Jurkat, Clone E6-1 (cell line): ENCODE data around the gene PDYN.

ENCODE experiments used
- DNase-seq: peaks from one replicate; pipeline ENCODE4 v3.0.0-alpha.2; 2011; ENCODE audit warnings: low read depth, low spot score
- H3K4me3 ChIP-seq: 2 replicates; pipeline ENCODE4 v1.5.1; 2011; ENCODE audit warnings: mild to moderate bottlenecking, low read length, control low read depth, moderate library complexity

Gene PDYN

GRCh38 chr20:1997483-1998192 lies 3.8 kb upstream of the PDYN start:
- DNase-seq, result no peak
- H3K4me3 ChIP-seq, result no peak overlapping the region

DNA sequence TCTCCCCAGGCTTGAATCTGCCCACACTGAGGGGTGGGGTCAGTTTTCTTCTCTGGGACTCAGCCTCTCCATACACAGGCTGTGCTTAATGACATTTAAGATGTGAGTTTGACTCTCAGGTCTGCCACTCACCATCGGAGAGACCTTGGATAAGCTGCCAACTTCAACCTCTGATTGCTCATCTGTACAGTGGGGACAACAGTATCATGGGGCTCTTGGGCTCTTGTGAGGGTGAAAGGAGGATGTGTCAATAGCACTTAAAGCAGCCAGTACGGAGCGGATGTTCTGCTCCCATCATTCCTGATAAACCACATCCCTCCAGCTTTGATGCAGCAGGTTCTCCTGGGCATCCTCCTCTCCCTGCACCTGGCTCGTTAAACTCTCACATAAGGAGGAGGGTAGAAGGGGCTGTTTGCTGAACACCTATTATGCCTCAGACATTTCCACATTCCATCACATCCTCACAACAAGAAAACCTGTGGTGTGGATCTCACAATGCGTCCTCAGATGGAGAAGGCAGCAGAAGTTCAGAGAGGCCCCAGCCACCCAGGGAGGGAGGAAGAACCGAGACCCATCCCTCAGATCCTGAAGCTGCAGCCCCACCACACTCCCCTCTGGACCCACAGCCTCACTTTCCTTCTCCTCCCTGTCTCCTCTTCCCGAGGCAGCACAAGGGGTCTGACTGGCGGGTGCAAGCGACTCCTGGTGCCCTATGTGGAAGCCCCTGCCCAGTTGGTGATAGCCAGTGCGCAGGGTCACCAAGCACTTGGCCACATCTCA lies 1.9 kb upstream of the PDYN start:
- H3K4me3 ChIP-seq, result no peak overlapping the region
- no peak for DNase-seq

- DNase-seq, result no peak
- H3K4me3 ChIP-seq, result no peak overlapping the region
Measured at GRCh38 chr20:1994627-1995026, 769 bp upstream of the PDYN start.

- no peak for DNase-seq
Measured at GRCh38 chr20:1992359-1993110, 1.3 kb downstream of the PDYN start.

GRCh38 chr20:1987826-1988225 lies 6.0 kb downstream of the PDYN start:
- H3K4me3 ChIP-seq, result no peak overlapping the region
- DNase-seq, result no peak

More at GRCh38 chr20:1992359-1993110, 1.3 kb downstream of the PDYN start:
- no peak overlapping the region for H3K4me3 ChIP-seq

DNA sequence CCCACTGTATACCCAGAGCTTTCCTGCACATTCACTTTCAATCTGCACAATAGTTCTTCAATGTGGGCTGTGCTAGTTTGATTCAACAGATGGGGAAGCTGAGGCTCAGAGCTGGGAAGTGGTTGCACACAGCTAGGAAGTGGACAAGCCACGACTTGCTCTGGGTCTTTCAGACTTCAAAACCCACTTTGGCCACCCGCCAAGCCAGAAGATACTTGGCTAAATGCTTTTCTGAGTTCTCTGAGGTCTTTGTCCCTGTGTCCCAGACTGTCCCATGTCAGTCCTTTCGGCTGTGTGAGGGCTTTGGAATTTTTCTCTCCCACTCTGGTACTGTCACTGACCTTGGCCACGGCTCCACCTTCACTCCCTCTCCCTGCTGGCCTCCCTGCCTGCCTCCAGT lies 10.6 kb downstream of the PDYN start:
- no peak overlapping the region for H3K4me3 ChIP-seq
- DNase-seq, result no peak

GRCh38 chr20:1982686-1983085 lies 11.2 kb downstream of the PDYN start:
- no peak for DNase-seq
- H3K4me3 ChIP-seq, result no peak overlapping the region

DNA sequence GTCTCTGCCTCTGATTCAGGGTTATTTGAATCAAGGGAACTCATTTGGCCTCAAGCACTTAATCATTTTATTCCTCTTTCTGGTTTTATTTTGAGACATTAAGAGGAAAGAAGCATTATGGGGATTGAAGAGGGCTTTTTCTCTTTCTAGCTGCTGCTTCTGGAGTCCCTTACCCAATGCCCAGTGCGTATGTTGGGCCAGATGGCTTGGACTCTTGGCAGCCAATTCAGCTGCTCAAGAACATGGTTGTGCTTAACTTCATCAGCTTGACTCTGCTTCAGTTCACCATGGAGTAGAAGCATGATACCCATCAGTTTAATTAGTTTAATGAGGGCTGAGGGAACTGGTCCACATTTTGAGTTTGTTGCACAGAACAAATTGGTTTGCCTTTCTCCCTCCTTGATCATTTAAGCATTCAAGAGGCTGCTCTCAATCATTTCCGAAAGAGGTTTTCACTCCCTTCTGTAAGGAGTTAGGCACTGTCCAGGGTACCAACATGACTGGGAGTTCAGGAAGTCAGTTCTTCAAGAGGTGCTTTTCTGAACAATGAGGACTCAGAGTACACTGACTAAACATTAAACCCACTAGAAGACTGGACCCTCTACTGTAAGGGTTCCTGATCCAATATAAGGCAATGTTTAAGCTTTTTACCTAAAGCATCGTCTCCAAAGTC lies 14.6 kb downstream of the PDYN start:
- no peak for DNase-seq
- no peak overlapping the region for H3K4me3 ChIP-seq

- no peak overlapping the region for H3K4me3 ChIP-seq
- no peak for DNase-seq
Measured at GRCh38 chr20:1975291-1975690, 18.6 kb downstream of the PDYN start.

GRCh38 chr20:1973601-1974440 lies 20.0 kb downstream of the PDYN start:
- no peak for DNase-seq
- no peak overlapping the region for H3K4me3 ChIP-seq

GRCh38 chr20:1971893-1972586 lies 21.8 kb downstream of the PDYN start:
- DNase-seq, result no peak
- no peak overlapping the region for H3K4me3 ChIP-seq

GRCh38 chr20:1968964-1969363 lies 24.9 kb downstream of the PDYN start:
- no peak overlapping the region for H3K4me3 ChIP-seq
- DNase-seq, result no peak

DNA sequence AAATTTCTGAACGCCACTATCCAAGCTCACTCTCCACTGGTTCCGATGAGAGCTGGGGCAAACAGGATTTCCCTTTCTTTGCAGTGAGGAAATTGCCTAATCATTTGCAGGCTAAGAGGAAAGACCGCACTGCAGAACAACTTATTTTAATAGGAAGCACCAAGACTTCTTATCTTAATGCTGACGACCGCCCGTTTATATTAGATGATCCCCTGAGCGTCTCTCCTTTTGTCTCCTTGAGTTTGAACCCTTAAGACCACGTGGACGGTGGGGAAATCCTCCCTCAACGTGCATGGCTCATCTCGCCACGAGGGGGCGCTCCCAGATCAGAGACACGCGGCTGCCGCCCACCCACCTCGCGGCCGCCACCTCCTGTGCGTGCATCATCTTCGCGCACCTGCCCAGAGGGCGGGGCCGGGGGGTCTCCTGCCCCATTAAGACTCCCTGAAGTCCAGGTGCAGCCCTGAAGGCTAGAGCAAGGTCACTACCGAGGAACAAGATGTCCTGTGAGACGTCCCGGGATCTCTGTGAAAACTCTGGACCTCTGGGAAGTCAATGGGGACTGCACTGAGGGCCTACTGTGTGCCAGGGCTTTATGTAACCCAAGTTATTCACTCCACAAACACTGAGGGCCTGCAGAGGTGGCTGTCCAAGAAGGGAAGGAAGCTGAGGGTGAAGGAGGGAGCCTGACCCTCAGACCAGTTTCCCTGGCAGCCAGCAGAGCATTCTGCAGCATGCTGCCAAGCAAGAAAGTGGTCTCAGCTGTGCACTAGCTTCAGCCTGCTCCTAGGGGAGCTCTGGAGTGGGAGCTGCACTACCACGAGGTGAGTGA lies 28.1 kb downstream of the PDYN start:
- DNase-seq, result peak; percentile 70
- H3K4me3 ChIP-seq, result no peak overlapping the region

DNA sequence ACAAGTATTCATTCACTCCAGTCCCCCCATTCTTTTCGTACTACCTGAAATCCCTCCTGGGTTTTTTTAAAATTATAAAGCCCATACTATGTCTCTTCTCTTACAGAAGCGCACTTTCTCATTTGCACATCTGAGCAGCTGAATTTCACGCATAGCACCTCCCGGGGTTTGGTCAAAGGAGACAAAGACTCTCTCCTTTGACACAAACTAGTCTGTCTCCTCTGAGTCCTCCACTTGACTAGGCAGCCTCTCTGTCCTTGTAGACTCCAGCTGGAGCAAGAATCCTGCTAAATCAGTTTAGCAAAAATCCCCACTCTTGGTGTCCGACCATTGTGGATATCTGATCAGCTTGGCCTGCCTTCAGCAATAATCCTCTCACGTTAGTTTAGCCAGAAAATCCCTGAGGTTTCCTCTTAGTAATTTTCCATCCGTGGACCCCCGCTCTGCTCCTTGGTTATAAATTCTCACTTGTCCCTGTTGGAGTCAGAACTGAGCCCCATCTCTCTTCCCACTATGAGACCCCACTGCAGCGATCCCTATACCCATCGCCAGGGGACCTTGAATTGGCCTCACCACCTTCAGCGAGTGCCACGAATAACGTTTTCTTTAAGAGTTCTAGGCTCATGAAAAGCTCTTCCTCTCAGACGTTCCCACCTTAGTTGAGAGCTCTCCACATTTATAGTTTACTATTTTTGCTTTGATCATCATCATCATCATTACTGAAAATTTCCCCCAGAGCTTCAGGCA lies 29.0 kb downstream of the PDYN start:
- H3K4me3 ChIP-seq, result no peak overlapping the region
- no peak for DNase-seq

DNA sequence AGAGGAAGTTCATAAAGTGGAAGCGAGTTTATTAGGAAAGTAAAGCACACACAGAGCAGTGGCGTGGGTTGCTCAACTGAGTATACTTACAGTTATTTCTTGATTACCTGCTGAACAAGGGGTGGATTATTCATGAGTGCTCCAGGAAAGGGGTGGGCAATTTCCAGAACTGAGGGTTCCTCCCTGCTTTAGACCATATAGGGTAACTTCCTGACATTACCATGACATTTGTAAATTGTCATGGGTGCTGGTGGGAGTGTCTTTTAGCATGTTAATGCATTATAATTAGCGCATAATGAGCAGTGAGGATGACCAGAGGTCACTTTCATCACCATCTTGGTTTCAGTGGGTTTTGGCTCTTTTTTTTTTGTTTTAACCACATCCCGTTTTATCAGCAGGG lies 29.8 kb downstream of the PDYN start:
- H3K4me3 ChIP-seq, result no peak overlapping the region
- no peak for DNase-seq

DNA sequence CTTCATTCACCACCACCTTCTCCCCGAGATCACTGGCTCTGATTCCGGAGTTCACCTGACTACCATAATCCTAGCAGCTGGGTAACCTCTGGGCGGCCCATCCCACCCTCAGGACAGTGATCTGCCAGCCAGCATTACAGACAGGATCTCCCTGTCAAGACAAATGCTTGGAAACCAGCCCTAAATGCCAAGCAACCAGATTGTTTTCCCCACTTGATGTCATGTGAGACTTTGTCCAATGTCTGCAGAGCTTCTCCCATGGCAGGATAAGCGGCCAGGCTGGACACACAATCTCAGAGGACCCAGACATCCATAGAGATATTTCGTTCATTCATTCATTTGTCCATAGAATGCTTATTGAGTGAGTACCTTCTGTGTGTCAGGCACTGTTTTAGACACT lies 32.5 kb downstream of the PDYN start:
- DNase-seq, result no peak

GRCh38 chr20:1959156-1959555 lies 34.7 kb downstream of the PDYN start:
- H3K4me3 ChIP-seq, result no peak overlapping the region
- no peak for DNase-seq

More for the DNA sequence above, 32.5 kb downstream of the PDYN start:
- no peak overlapping the region for H3K4me3 ChIP-seq
